KBM-7 (cell line): Measurements from ENCODE around the gene GATAD2A.
A peak's percentile ranks its signal among the peaks of the same experiment; 100 is the strongest.
"Not testable (repeated sequence)": the region's sequence is repeated elsewhere in the genome, so short reads cannot be mapped to it uniquely, and the experiment has no call there.

Experiments
- DNase-seq: peaks from one replicate; pipeline ENCODE4 v3.0.0-alpha.2; 2015
- in situ Hi-C: fragments of 300-500 bp; cut with MboI; formaldehyde crosslinking; loops from 2 replicates; pipeline ENCODE4 v1.14.3; 2020; ENCODE audit warnings: low sequenced_read_pairs, low pct_unique_long_range_greater_than_20kb, mixed read lengths

GATAD2A gene

DNA sequence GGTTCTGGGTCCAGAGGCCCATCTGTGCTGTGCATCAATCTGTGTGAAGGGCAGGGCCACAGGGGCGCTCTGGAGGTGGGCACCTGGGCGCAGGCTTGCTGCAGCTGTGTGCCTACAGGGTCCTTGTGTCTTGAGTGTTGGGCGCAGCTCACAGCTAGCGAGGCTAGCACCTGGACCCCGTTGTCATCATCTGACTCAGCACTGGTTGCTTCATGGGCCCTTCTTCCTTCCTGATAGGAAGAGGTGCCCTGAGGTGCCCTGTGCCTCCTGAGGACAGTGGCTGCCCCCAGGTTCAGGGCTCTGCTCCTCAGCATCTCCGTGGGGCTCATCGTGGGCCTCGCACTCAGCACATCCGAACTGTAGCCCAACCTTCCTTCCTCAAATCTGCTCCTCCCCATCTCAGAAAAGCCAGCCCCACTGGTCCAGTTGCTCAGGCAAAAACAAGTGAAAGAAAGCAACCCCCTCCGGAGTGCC lies 54.8 kb downstream of the GATAD2A start:
- no peak for DNase-seq
- in situ Hi-C loops = no loop called here

GRCh38 chr19:19460761-19461265 lies 55.3 kb downstream of the GATAD2A start:
- in situ Hi-C loops = no loop called here
- peak; percentile 54 for DNase-seq

DNA sequence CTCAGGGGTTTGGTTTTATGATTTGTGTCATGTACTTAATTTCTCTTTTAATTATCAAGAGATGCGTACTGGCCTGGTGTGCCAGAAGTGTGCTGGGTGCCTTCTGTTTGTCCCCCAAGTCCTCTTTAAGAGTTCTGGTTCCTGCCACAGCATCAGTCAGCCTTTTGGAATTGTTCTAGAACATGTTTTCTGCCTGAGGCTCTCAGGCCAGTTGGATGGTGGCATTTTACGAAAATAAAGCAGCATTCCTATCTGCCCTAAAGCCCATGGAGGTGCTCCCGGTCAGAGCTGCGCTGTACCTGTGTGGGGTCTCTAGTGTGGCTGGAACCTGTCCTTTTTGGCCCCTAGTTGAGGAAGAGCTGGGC lies 55.8 kb downstream of the GATAD2A start:
- DNase-seq = no peak
- in situ Hi-C loops = no loop called here

GRCh38 chr19:19461671-19462622 lies 56.5 kb downstream of the GATAD2A start:
- in situ Hi-C loops = no loop called here
- peak; percentile 49 for DNase-seq

GRCh38 chr19:19463348-19464117 lies 58.1 kb downstream of the GATAD2A start:
- no peak for DNase-seq
- in situ Hi-C loops = no loop called here

- no peak for DNase-seq
- in situ Hi-C loops = no loop called here
Observed at GRCh38 chr19:19464339-19465098, 59.0 kb downstream of the GATAD2A start.

DNA sequence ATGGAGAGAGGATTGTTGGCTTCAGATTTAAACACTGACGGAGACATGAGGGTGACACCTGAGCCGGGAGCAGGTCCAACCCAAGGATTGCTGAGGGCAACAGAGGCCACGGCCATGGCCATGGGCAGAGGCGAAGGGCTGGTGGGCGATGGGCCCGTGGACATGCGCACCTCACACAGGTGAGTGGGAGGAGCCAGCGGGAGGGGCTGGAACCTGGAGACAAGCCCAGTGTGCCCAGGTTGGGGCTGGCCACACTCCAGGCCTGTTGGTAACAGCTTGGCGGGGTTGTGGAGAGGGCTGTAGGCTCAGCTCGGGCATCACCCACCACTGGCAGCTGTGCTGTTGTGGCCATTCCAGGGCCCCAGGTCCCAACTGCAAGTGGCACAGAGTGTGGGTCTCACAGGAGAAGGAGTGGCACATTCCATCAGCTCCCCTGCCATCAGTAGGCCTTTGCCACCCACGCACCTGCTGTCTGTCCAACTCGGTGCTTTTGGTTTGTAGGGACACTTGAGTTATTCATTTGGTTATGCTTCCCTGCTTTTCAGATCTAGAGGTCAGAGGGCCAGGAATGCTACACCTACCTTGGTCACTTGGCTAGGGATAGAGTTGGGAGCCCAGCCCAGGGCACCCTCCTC lies 60.1 kb downstream of the GATAD2A start:
- no peak for DNase-seq
- in situ Hi-C loops = no loop called here

DNA sequence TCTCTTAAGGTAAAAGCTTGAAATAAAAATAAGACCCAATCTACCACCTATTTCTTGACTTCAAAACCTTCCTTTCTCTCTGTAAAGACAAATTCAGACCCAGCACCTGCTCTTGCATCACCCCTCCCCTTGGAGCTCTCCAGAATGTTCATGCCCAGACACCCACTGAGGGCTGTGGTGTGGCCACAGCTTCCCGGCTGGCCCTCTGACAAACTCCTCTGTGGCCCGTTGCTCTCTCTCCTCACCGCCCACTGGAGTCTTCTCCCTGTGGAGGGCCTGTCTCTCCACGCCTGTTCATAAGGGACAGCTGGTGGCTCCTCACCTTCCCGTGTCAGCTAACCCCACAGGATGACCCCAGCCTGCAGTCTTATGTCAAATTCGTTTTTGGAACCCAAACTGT lies 60.7 kb downstream of the GATAD2A start:
- DNase-seq = no peak
- in situ Hi-C loops = no loop called here

GRCh38 chr19:19468424-19469050 lies 63.1 kb downstream of the GATAD2A start:
- DNase-seq = no peak

DNA sequence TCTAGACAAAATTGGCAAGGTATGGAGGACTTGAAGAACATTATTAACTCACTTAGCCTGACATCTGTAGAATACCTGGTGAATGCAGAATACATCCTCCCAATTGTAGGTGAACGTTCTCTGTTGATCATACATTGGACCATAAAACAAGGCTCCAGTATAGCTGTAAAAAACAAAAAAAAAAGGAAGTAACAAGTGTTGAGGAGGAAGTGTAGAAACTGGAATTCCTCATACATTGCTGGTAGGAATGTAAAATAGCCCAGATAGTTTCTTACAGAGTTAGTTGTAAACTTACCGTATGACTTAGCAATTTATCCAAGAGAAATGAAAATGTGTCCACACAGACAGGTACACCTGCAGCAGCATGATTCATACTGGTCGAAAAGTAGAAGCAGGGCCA lies 65.1 kb downstream of the GATAD2A start:
- DNase-seq = peak; percentile 39
- in situ Hi-C loops = no loop called here

More at GRCh38 chr19:19468424-19469050, 63.1 kb downstream of the GATAD2A start:
- in situ Hi-C loops = no loop called here

DNA sequence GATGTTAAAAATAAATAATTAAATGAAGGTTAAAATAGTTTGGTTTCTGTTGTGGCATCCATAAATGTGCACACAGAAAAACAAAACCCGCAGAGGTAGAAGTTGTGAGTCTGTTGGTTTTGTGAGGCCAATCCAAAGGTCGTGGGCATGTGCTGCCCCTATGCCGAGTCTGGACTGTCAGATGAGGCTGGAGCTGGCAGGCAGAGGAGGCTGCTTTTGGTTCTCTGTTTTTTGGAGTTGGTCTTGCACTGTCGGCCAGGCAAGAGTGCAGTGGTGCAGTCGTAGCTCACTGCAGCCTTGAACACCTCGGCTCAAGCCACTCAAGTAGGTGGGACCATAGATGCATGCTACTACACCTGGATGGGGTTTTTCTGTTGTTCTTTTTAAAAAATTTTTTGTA lies 66.2 kb downstream of the GATAD2A start:
- in situ Hi-C loops = no loop called here
- DNase-seq = no peak

DNA sequence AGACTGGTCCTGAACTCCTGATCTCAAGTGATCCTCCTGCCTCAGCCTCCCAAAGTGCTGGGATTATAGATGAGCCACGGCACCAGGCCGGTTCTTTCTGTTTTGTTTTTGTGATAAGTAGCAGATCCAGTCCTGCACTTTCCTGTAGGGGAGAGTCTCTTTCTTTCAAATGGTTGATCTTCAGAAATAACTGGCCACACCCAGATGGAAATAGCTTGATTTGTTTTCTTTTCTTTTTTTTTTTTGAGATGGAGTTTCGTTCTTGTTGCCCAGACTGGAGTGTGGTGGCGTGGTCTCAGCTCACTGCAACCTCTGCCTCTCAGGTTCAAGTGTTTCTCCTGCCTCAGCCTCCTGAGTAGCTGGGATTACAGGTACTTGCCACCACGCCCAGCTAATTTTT lies 66.6 kb downstream of the GATAD2A start:
- in situ Hi-C loops = not testable (repeated sequence)

GRCh38 chr19:19475015-19475765 lies 69.7 kb downstream of the GATAD2A start:
- in situ Hi-C loops = no loop called here
- no peak for DNase-seq

More for the DNA sequence above, 66.6 kb downstream of the GATAD2A start:
- DNase-seq = not testable (repeated sequence)

- in situ Hi-C loops = no loop called here
- DNase-seq = no peak
Observed at GRCh38 chr19:19475849-19476828, 70.7 kb downstream of the GATAD2A start.

GRCh38 chr19:19477705-19478383 lies 72.4 kb downstream of the GATAD2A start:
- DNase-seq = no peak
- in situ Hi-C loops = no loop called here

GRCh38 chr19:19480688-19481087 lies 75.2 kb downstream of the GATAD2A start:
- in situ Hi-C loops = no loop called here
- DNase-seq = no peak
